Ecto neural progenitor cell (in vitro differentiated cells): ENCODE measurements around the gene P4HA3.

Source experiments
- DNase-seq: peaks from one replicate; pipeline ENCODE4 v3.0.0-alpha.2; 2018; ENCODE audit warnings: low spot score

Gene P4HA3

DNA sequence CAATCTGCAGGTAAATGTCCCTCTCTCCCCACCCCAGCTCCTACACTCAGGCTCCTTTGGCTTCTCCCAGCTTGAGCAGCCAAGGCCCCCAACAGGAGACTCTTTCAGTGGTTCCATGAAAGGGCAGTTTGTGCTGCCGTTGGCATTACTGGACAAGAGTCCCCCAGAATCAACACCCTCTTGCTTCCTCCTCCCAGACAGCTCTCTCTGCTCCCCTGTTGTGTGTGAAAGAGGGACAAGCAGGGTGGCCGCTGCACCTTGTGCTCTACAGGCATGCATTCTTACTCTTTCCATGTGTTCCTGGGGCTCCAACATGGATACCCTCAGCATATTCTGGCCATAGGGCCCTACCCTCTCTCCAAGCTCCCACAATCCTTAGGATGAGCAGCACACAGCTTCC, 48.7 kb downstream of the P4HA3 start:
- DNase-seq = no peak

GRCh38 chr11:74257959-74258553, 53.4 kb downstream of the P4HA3 start:
- DNase-seq = no peak

DNA sequence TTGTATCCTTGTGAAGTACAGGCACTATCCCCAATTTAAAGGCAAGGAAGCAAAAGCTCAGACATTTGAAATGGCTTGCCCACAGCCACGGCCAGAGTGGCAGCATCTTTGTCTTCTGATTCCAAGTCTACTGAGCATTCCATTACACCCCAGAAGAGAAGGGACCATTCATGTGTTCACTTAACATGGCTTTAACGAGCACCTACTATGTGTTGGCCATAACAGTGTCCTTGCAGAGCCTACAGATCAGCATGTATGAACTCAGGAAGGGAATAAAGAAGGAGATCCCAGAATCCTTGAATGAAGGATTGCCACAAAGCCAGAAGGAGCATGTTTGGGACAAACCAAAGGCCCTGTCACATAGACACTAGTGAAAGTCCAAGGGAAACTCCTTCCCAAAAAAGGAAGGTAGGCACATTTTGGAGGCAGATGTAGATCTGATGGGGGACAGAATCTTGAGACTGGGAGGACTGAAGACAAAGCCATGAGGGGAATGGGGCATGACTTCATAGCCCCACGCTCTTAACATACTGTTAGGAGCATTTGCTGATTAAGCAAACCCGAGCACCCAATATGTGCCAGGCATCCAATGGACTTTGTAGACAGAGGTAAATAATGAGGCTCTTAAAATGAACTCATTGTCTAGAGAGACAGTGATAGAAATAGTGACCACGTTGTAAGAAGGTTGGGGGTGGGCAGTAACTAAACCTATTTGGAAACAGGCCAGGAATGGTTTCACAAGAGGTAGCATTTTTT, 54.9 kb downstream of the P4HA3 start:
- DNase-seq = no peak

GRCh38 chr11:74255741-74256375, 55.6 kb downstream of the P4HA3 start:
- DNase-seq = no peak

DNA sequence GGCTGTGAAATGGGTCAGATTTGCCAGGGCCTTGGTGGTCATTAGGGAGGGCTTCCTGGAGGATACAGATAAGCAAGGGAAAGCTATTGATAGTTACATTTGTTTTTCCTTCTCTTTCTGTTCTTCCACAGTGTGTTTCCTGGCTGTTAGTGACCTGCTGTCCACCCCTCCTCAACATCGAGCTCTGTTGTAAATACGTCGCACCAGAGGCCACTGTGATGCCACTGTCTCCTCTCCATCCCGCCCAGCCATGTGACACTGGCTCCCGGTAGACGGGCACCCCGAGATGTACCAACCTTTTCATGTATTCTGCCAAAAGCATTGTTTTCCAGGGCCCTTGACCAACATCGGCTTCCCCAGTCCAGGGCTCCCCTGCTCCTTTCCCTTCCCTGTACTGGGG, 58.1 kb downstream of the P4HA3 start:
- DNase-seq = no peak

- DNase-seq = no peak
These were observed 61.9 kb downstream of the P4HA3 start for GRCh38 chr11:74249496-74249895.

GRCh38 chr11:74248469-74248868, 63.0 kb downstream of the P4HA3 start:
- DNase-seq = no peak

- no peak for DNase-seq
These were observed 73.2 kb downstream of the P4HA3 start for GRCh38 chr11:74238243-74238642.

DNA sequence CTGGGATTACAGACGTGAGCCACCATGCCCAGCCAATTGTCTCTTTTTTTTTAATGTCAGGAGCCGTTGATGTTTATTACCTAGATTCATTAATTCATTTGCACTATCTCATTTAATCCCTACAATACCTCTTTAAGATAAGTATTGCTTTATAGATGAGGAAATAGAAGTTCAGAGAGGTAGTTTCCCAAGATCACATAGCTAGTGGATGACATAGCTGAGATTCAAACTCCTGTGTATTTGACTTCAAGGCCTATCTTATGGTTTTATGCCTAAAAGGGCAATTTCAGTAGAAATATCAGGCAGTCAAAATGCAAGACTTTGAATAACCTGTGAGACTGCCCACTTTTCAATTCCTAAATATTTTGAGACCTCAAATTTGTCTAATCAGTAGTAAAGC, 73.9 kb downstream of the P4HA3 start:
- DNase-seq = no peak

DNA sequence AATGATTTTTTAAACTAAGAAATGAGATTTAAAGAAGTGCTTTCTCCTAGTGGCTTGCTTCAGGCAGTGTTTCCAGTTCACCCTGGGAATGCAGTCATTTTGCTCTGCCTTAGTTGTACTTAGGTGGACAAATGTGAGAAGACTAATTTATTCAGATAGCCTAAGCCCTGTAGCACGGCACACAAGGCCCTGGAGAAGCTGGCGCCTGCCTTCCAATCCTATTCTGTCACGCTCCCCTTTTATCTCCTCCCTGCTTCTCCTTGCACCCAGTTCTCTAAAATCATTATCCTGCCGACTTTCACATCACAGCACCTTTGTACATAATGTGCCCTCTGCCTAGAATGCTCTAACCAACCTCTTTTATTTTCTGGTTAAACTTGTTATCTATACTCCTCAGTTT, 76.3 kb downstream of the P4HA3 start:
- no peak for DNase-seq

GRCh38 chr11:74233683-74234082, 77.8 kb downstream of the P4HA3 start:
- DNase-seq = no peak

DNA sequence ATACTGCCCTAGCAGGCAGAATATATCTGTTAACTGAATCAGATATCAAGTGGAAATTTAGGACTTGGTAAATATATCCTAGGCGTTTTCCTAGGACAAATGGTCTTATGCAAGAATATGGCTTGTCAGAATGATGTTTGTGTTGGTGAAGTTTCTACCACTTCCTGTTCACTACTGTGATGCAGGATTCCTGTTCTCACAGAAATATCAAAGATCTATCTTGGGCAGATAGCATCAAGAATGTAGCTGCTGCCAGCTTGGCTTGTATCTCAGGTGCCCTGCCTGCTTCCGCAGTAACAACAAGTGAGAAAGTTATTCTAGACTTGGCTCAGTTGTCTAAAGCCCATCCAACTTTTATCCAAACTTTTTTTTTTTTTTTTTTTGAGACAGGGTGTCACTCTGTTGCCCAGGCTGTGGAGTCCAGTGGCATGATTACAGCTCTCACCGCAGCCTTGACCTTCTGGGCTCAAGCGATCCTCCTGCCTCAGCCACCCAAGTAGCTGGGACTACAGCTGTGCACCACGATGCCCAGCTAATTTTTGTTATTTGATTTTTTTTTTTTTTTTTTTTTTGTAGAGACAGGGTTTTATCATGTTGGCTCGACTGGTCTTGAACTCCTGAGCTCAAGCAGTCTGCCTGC, 79.0 kb downstream of the P4HA3 start:
- no peak for DNase-seq

GRCh38 chr11:74226907-74227306, 84.5 kb downstream of the P4HA3 start:
- no peak for DNase-seq

DNA sequence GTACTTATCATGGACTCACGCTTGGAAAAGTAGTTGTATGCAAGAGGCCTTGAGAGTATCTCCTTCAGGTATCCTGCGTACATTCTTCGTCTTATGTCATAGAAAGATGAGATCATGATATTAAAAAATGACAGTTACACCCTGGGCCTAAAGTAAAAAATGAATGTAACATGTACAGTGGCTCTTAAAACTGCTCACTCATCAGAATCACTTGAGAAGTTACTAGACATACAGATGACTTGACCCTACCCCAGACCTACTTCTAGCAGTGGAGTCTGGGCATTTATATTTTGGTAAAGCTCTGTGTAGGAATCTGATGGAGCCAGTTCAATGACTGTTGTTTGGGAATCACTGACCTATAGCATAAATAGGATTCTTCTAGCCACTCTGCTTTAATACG, 85.9 kb downstream of the P4HA3 start:
- DNase-seq = no peak

GRCh38 chr11:74221816-74222215, 89.6 kb downstream of the P4HA3 start:
- DNase-seq = no peak

- DNase-seq = no peak
These were observed 91.1 kb downstream of the P4HA3 start for GRCh38 chr11:74220376-74220775.
